Measurements from ENCODE around the gene SPPL2B.

GRCh38 chr19:2327773-2328400, 597 bp upstream of the SPPL2B start:
- TF ChIP-seq CTCF (IDR thresholded peaks at IDR 0.05), result no peak
- no peak for TF ChIP-seq POLR2A (IDR thresholded peaks at IDR 0.05)
